Eye (tissue), 1 donor: ENCODE measurements around the gene TMEM169.
A peak's percentile ranks its signal among the peaks of the same experiment; 100 is the strongest.
"Not testable (repeated sequence)": the region's sequence is repeated elsewhere in the genome, so short reads cannot be mapped to it uniquely, and the experiment has no call there.

ENCODE experiments used
- DNase-seq: peaks from one replicate; pipeline ENCODE4 v3.0.0-alpha.2; 2015

TMEM169 gene

GRCh38 chr2:216134958-216135541 is 53.3 kb downstream of the TMEM169 start:
- no peak for DNase-seq

GRCh38 chr2:216139884-216140283 is 58.2 kb downstream of the TMEM169 start:
- DNase-seq = peak; percentile 10

- DNase-seq = not testable (repeated sequence)
These were observed 59.8 kb downstream of the TMEM169 start for GRCh38 chr2:216141516-216141915.

GRCh38 chr2:216142540-216142939 is 60.8 kb downstream of the TMEM169 start:
- no peak for DNase-seq

- DNase-seq = no peak
These were observed 62.7 kb downstream of the TMEM169 start for GRCh38 chr2:216144372-216144771.

GRCh38 chr2:216144857-216145256 is 63.1 kb downstream of the TMEM169 start:
- DNase-seq = no peak

GRCh38 chr2:216146573-216146972 is 64.9 kb downstream of the TMEM169 start:
- DNase-seq = no peak

GRCh38 chr2:216147172-216148131 is 65.7 kb downstream of the TMEM169 start:
- no peak for DNase-seq

GRCh38 chr2:216148983-216149382 is 67.3 kb downstream of the TMEM169 start:
- DNase-seq = no peak

- no peak for DNase-seq
These were observed 68.0 kb downstream of the TMEM169 start for GRCh38 chr2:216149741-216150140.

- DNase-seq = no peak
These were observed 69.8 kb downstream of the TMEM169 start for GRCh38 chr2:216151313-216152025.
